ENCODE data around the gene TGFA.

DNA sequence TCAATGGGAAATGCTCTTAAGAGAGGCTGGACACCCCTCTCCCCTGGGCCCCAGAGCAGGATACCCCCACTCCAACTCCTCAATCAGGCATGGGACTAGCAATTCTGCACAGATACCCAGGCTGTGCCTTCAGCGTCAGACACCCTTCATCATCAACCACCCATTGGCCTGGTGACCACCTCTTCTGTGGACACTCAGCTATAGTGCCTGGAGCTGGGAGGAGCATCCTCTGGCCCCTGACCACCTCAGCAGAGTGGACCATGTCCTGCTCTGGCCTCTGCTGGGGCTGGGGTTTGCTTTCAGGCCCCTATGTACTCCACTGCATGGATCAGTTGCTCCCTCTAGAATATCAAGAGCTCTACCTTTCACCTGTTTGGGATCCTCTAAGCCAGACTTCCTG is 35.1 kb downstream of the TGFA start:
- TF ChIP-seq TAF1 (IDR thresholded peaks at IDR 0.05; ENCODE audit: low read depth): no peak
- TF ChIP-seq FOXM1 (IDR thresholded peaks at IDR 0.05; ENCODE audit: borderline replicate concordance, low read depth): no peak
- TF ChIP-seq, protein P1, sequence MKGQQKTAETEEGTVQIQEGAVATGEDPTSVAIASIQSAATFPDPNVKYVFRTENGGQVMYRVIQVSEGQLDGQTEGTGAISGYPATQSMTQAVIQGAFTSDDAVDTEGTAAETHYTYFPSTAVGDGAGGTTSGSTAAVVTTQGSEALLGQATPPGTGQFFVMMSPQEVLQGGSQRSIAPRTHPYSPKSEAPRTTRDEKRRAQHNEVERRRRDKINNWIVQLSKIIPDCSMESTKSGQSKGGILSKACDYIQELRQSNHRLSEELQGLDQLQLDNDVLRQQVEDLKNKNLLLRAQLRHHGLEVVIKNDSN (IDR thresholded peaks at IDR 0.05): no peak
- TF ChIP-seq, protein P2, sequence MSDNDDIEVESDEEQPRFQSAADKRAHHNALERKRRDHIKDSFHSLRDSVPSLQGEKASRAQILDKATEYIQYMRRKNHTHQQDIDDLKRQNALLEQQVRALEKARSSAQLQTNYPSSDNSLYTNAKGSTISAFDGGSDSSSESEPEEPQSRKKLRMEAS (IDR thresholded peaks at IDR 0.05): no peak
- no peak for TF ChIP-seq CEBPB (IDR thresholded peaks at IDR 0.05)
- TF ChIP-seq, protein P3, sequence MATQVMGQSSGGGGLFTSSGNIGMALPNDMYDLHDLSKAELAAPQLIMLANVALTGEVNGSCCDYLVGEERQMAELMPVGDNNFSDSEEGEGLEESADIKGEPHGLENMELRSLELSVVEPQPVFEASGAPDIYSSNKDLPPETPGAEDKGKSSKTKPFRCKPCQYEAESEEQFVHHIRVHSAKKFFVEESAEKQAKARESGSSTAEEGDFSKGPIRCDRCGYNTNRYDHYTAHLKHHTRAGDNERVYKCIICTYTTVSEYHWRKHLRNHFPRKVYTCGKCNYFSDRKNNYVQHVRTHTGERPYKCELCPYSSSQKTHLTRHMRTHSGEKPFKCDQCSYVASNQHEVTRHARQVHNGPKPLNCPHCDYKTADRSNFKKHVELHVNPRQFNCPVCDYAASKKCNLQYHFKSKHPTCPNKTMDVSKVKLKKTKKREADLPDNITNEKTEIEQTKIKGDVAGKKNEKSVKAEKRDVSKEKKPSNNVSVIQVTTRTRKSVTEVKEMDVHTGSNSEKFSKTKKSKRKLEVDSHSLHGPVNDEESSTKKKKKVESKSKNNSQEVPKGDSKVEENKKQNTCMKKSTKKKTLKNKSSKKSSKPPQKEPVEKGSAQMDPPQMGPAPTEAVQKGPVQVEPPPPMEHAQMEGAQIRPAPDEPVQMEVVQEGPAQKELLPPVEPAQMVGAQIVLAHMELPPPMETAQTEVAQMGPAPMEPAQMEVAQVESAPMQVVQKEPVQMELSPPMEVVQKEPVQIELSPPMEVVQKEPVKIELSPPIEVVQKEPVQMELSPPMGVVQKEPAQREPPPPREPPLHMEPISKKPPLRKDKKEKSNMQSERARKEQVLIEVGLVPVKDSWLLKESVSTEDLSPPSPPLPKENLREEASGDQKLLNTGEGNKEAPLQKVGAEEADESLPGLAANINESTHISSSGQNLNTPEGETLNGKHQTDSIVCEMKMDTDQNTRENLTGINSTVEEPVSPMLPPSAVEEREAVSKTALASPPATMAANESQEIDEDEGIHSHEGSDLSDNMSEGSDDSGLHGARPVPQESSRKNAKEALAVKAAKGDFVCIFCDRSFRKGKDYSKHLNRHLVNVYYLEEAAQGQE (IDR thresholded peaks at IDR 0.05; ENCODE audit: low read depth): no peak
- no peak for TF ChIP-seq EGR1 (IDR thresholded peaks at IDR 0.05)
- no peak for TF ChIP-seq YY1 (IDR thresholded peaks at IDR 0.05; ENCODE audit: low read depth)
- TF ChIP-seq EP300 (IDR thresholded peaks at IDR 0.05; ENCODE audit: borderline replicate concordance): no peak
- no peak for TF ChIP-seq RAD21 (IDR thresholded peaks at IDR 0.05; ENCODE audit: low read depth)
- TF ChIP-seq CREB1 (IDR thresholded peaks at IDR 0.05; ENCODE audit: low read depth): no peak
